CD4-positive, alpha-beta T cell treated with Interleukin-15 for 1 hour (primary cell): ENCODE data around the gene PDE3A.
"Not testable (repeated sequence)": the region's sequence is repeated elsewhere in the genome, so short reads cannot be mapped to it uniquely, and the experiment has no call there.

ENCODE experiments used
- DNase-seq: peaks from one replicate; pipeline ENCODE4 v3.0.0-alpha.2; 2020

PDE3A gene

GRCh38 chr12:20375560-20375959, 7.2 kb downstream of the PDE3A start:
- no peak for DNase-seq

- DNase-seq = no peak
Measured at GRCh38 chr12:20376984-20377383, 8.6 kb downstream of the PDE3A start.

GRCh38 chr12:20377750-20378149, 9.4 kb downstream of the PDE3A start:
- no peak for DNase-seq

- DNase-seq = no peak
Measured at GRCh38 chr12:20382117-20382516, 13.8 kb downstream of the PDE3A start.

GRCh38 chr12:20383612-20384011, 15.3 kb downstream of the PDE3A start:
- no peak for DNase-seq

GRCh38 chr12:20384836-20385235, 16.5 kb downstream of the PDE3A start:
- DNase-seq = not testable (repeated sequence)

- no peak for DNase-seq
Measured at GRCh38 chr12:20390846-20391245, 22.5 kb downstream of the PDE3A start.

GRCh38 chr12:20392339-20392738, 24.0 kb downstream of the PDE3A start:
- no peak for DNase-seq

- DNase-seq = no peak
Measured at GRCh38 chr12:20393707-20394106, 25.4 kb downstream of the PDE3A start.

GRCh38 chr12:20395791-20396550, 27.6 kb downstream of the PDE3A start:
- DNase-seq = no peak

GRCh38 chr12:20398686-20399085, 30.3 kb downstream of the PDE3A start:
- DNase-seq = no peak

- no peak for DNase-seq
Measured at GRCh38 chr12:20400003-20400402, 31.7 kb downstream of the PDE3A start.

- DNase-seq = no peak
Measured at GRCh38 chr12:20403230-20403629, 34.9 kb downstream of the PDE3A start.

- no peak for DNase-seq
Measured at GRCh38 chr12:20404576-20405346, 36.4 kb downstream of the PDE3A start.

- no peak for DNase-seq
Measured at GRCh38 chr12:20409607-20410377, 41.5 kb downstream of the PDE3A start.

- no peak for DNase-seq
Measured at GRCh38 chr12:20410734-20411133, 42.4 kb downstream of the PDE3A start.

GRCh38 chr12:20411345-20411744, 43.0 kb downstream of the PDE3A start:
- DNase-seq = no peak

- DNase-seq = no peak
Measured at GRCh38 chr12:20415028-20415427, 46.7 kb downstream of the PDE3A start.

- DNase-seq = no peak
Measured at GRCh38 chr12:20415641-20416040, 47.3 kb downstream of the PDE3A start.

- DNase-seq = no peak
Measured at GRCh38 chr12:20420557-20420956, 52.2 kb downstream of the PDE3A start.

GRCh38 chr12:20421421-20421820, 53.1 kb downstream of the PDE3A start:
- no peak for DNase-seq

GRCh38 chr12:20423557-20423956, 55.2 kb downstream of the PDE3A start:
- no peak for DNase-seq

- no peak for DNase-seq
Measured at GRCh38 chr12:20424841-20425240, 56.5 kb downstream of the PDE3A start.

- DNase-seq = no peak
Measured at GRCh38 chr12:20426191-20426590, 57.9 kb downstream of the PDE3A start.
